ENCODE data around the gene HEYL. TPM values are rescaled to one million over a fixed set of nuclear protein-coding genes. Genes with fewer than 3 reads are reported as not detected.
A peak's percentile ranks its signal among the peaks of the same experiment; 100 is the strongest.

The HEYL gene
- total RNA-seq, 4 donors from 2014 or later, result 9.3 to 17.0 (median 11.5) TPM

DNA sequence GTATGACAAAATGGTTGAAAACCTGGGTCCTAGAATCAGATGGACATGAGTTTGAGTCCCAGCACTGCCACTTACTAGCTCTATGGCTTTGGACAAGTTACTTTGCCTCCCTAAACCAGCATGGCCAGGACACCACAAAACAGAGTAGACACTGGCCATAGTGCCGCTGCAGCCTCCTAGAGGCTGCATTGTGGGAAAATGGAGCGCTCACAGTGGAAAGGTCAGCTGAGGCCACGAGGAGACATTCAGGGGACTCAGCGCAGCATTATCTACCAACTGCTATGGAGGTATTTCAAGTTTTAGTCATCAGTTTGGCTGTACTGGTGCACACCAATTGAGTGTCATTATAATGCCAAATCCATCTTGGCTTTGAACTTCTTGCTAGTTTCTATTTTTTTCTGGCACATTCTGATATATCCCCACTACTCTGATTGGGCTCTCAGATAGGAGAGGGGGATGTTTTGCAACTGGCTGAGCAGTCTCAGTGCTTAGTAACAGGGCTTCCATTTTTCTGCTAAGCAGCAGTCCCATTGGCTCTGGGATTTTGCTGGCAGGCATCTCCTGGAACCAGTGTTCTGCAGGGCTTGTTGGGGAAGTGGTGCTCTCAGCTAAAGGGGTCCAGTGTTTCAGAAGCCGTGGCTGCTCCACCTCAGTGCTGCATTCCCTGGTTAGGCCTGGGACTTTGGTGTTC, 16.3 kb upstream of the HEYL start:
- Histone ChIP-seq H3K9me3 (no peaks in the 10 kb centered on the region), H3K4me3 (replicated peaks in 1 of 3) (no peak overlapping the region), H3K27ac (no peak overlapping the region), H3K27me3 (no peaks in the 10 kb centered on the region), H3K4me1 (no peaks in the 10 kb centered on the region), H3K36me3 (no peaks in the 10 kb centered on the region)
- 57 to 78% methylated on average over 4 to 5 of the region's 5 CpGs for whole genome bisulfite sequencing, 2 donors
- intact Hi-C loops (cut with DNase I), result no loop called here
- no peak for DNase-seq
- no peak for TF ChIP-seq POLR2A (IDR thresholded peaks at IDR 0.05)
- TF ChIP-seq CTCF (IDR thresholded peaks at IDR 0.05), result no peak

GRCh38 chr1:39654291-39654690, 14.8 kb upstream of the HEYL start:
- WGBS, 2 donors, result 58 to 77% methylated on average over 7 of the region's 7 CpGs
- TF ChIP-seq CTCF (IDR thresholded peaks at IDR 0.05), result no peak

GRCh38 chr1:39653546-39654031, 14.1 kb upstream of the HEYL start:
- intact Hi-C loops (cut with DNase I), result loop anchor here (2.0 kb wide), 1 partner anchor 45 kb away; no protein-coding TSS in a partner anchor
- H3K27ac ChIP-seq, result no peak overlapping the region
- no peaks in the 10 kb centered on the region for H3K4me1 ChIP-seq
- DNase-seq, result peak; percentile 76 to 81
- no peak overlapping the region for H3K4me3 ChIP-seq (replicated peaks in 1 of 3)
- 7% methylated on average over 8 of the region's 8 CpGs for WGBS, 2 donors
- no peaks in the 10 kb centered on the region for H3K9me3 ChIP-seq
- no peaks in the 10 kb centered on the region for H3K36me3 ChIP-seq
- TF ChIP-seq POLR2A (IDR thresholded peaks at IDR 0.05), result no peak
- TF ChIP-seq CTCF (IDR thresholded peaks at IDR 0.05), result peak; percentile 72 to 92 (median 82)
- H3K27me3 ChIP-seq, result no peaks in the 10 kb centered on the region

More at GRCh38 chr1:39654291-39654690, 14.8 kb upstream of the HEYL start:
- intact Hi-C loops (cut with DNase I), result no loop called here
- H3K27me3 ChIP-seq, result no peaks in the 10 kb centered on the region
- no peak overlapping the region for H3K27ac ChIP-seq
- H3K9me3 ChIP-seq, result no peaks in the 10 kb centered on the region
- no peaks in the 10 kb centered on the region for H3K36me3 ChIP-seq
- H3K4me1 ChIP-seq, result no peaks in the 10 kb centered on the region
- H3K4me3 ChIP-seq (replicated peaks in 1 of 3), result no peak overlapping the region
- no peak for DNase-seq

DNA sequence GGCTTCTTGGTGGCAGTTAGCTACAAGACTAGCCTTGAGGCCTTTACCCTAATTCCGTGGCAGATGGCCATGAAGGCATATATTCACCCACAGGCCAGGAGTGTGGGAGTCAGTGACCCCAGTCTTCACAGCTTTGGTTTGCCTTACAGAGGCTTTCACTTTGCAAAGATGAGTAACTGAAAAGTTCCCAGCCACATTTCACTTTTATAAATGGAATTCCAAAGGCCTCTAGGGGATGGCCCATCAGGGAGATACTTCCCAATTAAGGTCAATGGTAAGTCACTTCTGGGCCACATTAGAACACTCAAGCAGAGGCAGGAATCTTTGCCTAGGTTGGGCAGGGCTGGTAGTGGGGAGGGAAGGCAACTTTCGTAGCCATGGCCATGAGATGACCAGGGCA, 13.1 kb upstream of the HEYL start:
- H3K9me3 ChIP-seq, result no peaks in the 10 kb centered on the region
- no peaks in the 10 kb centered on the region for H3K4me1 ChIP-seq
- no peak overlapping the region for H3K4me3 ChIP-seq (replicated peaks in 1 of 3)
- 91 to 96% methylated on average over 1 to 2 of the region's 2 CpGs for WGBS, 2 donors
- DNase-seq, result no peak
- H3K27me3 ChIP-seq, result no peaks in the 10 kb centered on the region
- H3K27ac ChIP-seq, result no peak overlapping the region
- intact Hi-C loops (cut with DNase I), result loop anchor here (2.0 kb wide), 1 partner anchor 44 kb away; no protein-coding TSS in a partner anchor
- TF ChIP-seq CTCF (IDR thresholded peaks at IDR 0.05), result no peak
- TF ChIP-seq POLR2A (IDR thresholded peaks at IDR 0.05), result no peak
- H3K36me3 ChIP-seq, result no peaks in the 10 kb centered on the region

DNA sequence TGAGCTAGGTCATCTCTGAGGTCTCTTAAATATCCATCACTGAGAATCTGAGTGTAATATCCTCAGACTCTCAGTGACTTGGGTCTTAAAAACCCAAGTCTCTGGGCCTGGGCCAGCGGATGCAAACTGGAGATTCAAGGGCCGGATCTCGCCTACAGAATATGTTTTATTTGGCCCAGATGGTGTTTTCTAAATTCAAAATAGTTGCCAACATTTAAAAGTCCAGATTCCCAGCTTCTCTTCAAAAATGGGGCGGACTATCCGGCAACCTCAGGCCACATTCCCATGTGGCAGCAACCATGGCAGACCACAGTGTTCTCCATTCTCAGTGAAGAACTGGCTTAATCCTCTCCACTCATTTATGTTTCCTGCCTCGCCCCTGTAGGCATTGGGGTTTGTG, 12.7 kb upstream of the HEYL start:
- peak in 1 of 2 donors; percentile 21 for DNase-seq
- Histone ChIP-seq H3K36me3 (no peaks in the 10 kb centered on the region), H3K4me1 (no peaks in the 10 kb centered on the region), H3K27ac (no peak overlapping the region), H3K27me3 (no peaks in the 10 kb centered on the region), H3K9me3 (no peaks in the 10 kb centered on the region), H3K4me3 (replicated peaks in 1 of 3) (no peak overlapping the region)
- WGBS, 2 donors, result 74 to 86% methylated on average over 6 of the region's 6 CpGs
- intact Hi-C loops (cut with DNase I), result loop anchor here (2.0 kb wide), 1 partner anchor 43 kb away; no protein-coding TSS in a partner anchor
- TF ChIP-seq CTCF (IDR thresholded peaks at IDR 0.05), result no peak
- no peak for TF ChIP-seq POLR2A (IDR thresholded peaks at IDR 0.05)

Data from thyroid gland (tissue), 4 donors.